Gastroesophageal sphincter (tissue), 3 donors: ENCODE measurements around the gene ACACB.

Source experiments
- CTCF ChIP-seq, 4 experiments: fragments of 200-600 bp in 2 of 4; fragments of 450-650 bp in 2 of 4; sonication (generic) in 1 of 4; IDR thresholded peaks; one replicate each; pipeline ENCODE4 v1.5.1; 2017 to 2019; ENCODE audit warnings: antibody characterized with exemption in 4 of 4, mild to moderate bottlenecking in 2 of 4, moderate library complexity in 2 of 4
- POLR2A ChIP-seq, 2 donors: fragments of 450-650 bp; IDR thresholded peaks; one replicate each; pipeline ENCODE4 v1.6.1; 2017; ENCODE audit warnings: antibody characterized with exemption in 2 of 2, mild to moderate bottlenecking in 2 of 2, moderate library complexity in 1 of 2

GRCh38 chr12:109151457-109151856 is 35.1 kb downstream of the ACACB start:
- TF ChIP-seq CTCF (IDR thresholded peaks at IDR 0.05) (no peak), POLR2A (IDR thresholded peaks at IDR 0.05) (no peak)
